Measurements from ENCODE around the gene RNF112.

- no peak for TF ChIP-seq POLR2A (IDR thresholded peaks at IDR 0.05; ENCODE audit: low read depth, low read length)
- TF ChIP-seq POLR2AphosphoS5 (IDR thresholded peaks at IDR 0.05; ENCODE audit: low read depth, low read length) = no peak
- no peak for TF ChIP-seq TAF1 (IDR thresholded peaks at IDR 0.05; ENCODE audit: low read depth, low read length)
- peak; percentile 30; the same call in 1 of the 2 replicates for TF ChIP-seq SPI1 (IDR thresholded peaks at IDR 0.05; ENCODE audit: low read depth, low read length)
- TF ChIP-seq POU2F2 (IDR thresholded peaks at IDR 0.05; ENCODE audit: low read depth, low read length) = no peak
- TF ChIP-seq PAX5 (IDR thresholded peaks at IDR 0.05; ENCODE audit: insufficient read depth, low read length, severe bottlenecking) = no peak
These were observed 38.0 kb upstream of the RNF112 start for GRCh38 chr17:19372866-19373504.
